HepG2 (cell line): Measurements from ENCODE around the gene ZNF277. TPM values are rescaled to one million over a fixed set of nuclear protein-coding genes. Genes with fewer than 3 reads are reported as not detected.
A peak's percentile ranks its signal among the peaks of the same experiment; 100 is the strongest.

Source experiments
- AGO1 ChIP-seq: fragments of 200-400 bp; formaldehyde crosslinking; IDR thresholded peaks from 2 replicates; pipeline ENCODE4 v1.6.1; 2017; ENCODE audit warnings: mild to moderate bottlenecking, low read depth, low read length, moderate library complexity; ENCODE audit not compliant: poor library complexity, severe bottlenecking
- ATM ChIP-seq: fragments of 450-650 bp; IDR thresholded peaks from 2 replicates; pipeline ENCODE4 v1.7.1; 2017; ENCODE audit warnings: mild to moderate bottlenecking, borderline replicate concordance
- FOXJ3 ChIP-seq: sonication (generic); formaldehyde crosslinking; IDR thresholded peaks from 2 replicates; pipeline ENCODE4 v1.4.0; 2020; ENCODE audit warnings: missing genetic modification reagents, mild to moderate bottlenecking, borderline replicate concordance
- FOXK2 ChIP-seq: fragments of 450-650 bp; IDR thresholded peaks from 2 replicates; pipeline ENCODE4 v1.6.1; 2016
- KAT2B ChIP-seq: fragments of 150-350 bp; IDR thresholded peaks from 2 replicates; pipeline ENCODE4 v1.6.1; 2014; ENCODE audit warnings: low read depth, low read length, borderline replicate concordance
- KDM3A ChIP-seq: IDR thresholded peaks from 2 replicates; pipeline ENCODE4 v1.6.1; 2018; ENCODE audit warnings: low read depth, missing compliant biosample characterization
- KLF15 ChIP-seq: sonication (generic); formaldehyde crosslinking; IDR thresholded peaks from 2 replicates; pipeline ENCODE4 v1.8.1; 2023; ENCODE audit warnings: borderline replicate concordance, mild to moderate bottlenecking, inconsistent platforms, missing genetic modification reagents, mixed read lengths
- KLF16 ChIP-seq, 2 experiments: sonication (generic) in 1 of 2; formaldehyde crosslinking in 1 of 2; IDR thresholded peaks; 2 replicates each; pipeline versions ENCODE4 v1.6.1 to v1.8.0; 2016 to 2023; ENCODE audit warnings: missing genetic modification reagents in 2 of 2, missing compliant biosample characterization in 1 of 2
- MBD4 ChIP-seq: IDR thresholded peaks from 2 replicates; pipeline ENCODE4 v1.6.1; 2012; ENCODE audit warnings: low read length, inconsistent platforms, borderline replicate concordance
- MIER3 ChIP-seq: IDR thresholded peaks from 2 replicates; pipeline ENCODE4 v1.6.1; 2016; ENCODE audit warnings: missing compliant biosample characterization, borderline replicate concordance
- MTF1 ChIP-seq: sonication (generic); formaldehyde crosslinking; IDR thresholded peaks from 2 replicates; pipeline ENCODE4 v1.5.0; 2020; ENCODE audit warnings: missing genetic modification reagents
- NPAS2 ChIP-seq: sonication (generic); formaldehyde crosslinking; IDR thresholded peaks from 2 replicates; pipeline ENCODE4 v1.8.0; 2022; ENCODE audit warnings: mild to moderate bottlenecking, missing genetic modification reagents, borderline replicate concordance
- NR3C1 ChIP-seq: sonication (generic); formaldehyde crosslinking; IDR thresholded peaks from 2 replicates; pipeline ENCODE4 v1.4.0; 2020; ENCODE audit warnings: missing genetic modification reagents
- PHF21A ChIP-seq: sonication (generic); formaldehyde crosslinking; IDR thresholded peaks from 2 replicates; pipeline ENCODE4 v1.5.0; 2020; ENCODE audit warnings: mild to moderate bottlenecking, missing genetic modification reagents
- RBM22 ChIP-seq: fragments of 200-400 bp; formaldehyde crosslinking; optimal IDR thresholded peaks from 2 replicates; pipeline ENCODE3; 2017; ENCODE audit warnings: mild to moderate bottlenecking, low read length, moderate library complexity
- SETDB1 ChIP-seq: sonication (generic); formaldehyde crosslinking; IDR thresholded peaks from 2 replicates; pipeline ENCODE4 v1.5.1; 2020; ENCODE audit warnings: missing genetic modification reagents, mild to moderate bottlenecking, borderline replicate concordance
- STAT5B ChIP-seq: sonication (generic); formaldehyde crosslinking; IDR thresholded peaks from 2 replicates; pipeline ENCODE4 v1.4.0; 2020; ENCODE audit warnings: missing genetic modification reagents
- TBP ChIP-seq: sonication (generic); formaldehyde crosslinking; IDR thresholded peaks from 2 replicates; pipeline ENCODE4 v1.5.0; 2020; ENCODE audit warnings: missing genetic modification reagents
- TBX3 ChIP-seq: fragments of 450-650 bp; IDR thresholded peaks from 2 replicates; pipeline ENCODE4 v1.6.1; 2017; ENCODE audit warnings: antibody characterized with exemption, mild to moderate bottlenecking, inconsistent platforms, borderline replicate concordance
- ZBTB1 ChIP-seq: sonication (generic); formaldehyde crosslinking; IDR thresholded peaks from 2 replicates; pipeline ENCODE4 v1.4.0; 2020; ENCODE audit warnings: missing genetic modification reagents, borderline replicate concordance
- ZFP62 ChIP-seq: sonication (generic); formaldehyde crosslinking; IDR thresholded peaks from 2 replicates; pipeline ENCODE4 v1.4.0; 2020; ENCODE audit warnings: missing genetic modification reagents
- ZNF143 ChIP-seq: sonication (generic); formaldehyde crosslinking; IDR thresholded peaks from 2 replicates; pipeline ENCODE4 v1.4.0; 2020; ENCODE audit warnings: missing genetic modification reagents
- ZNF564 ChIP-seq: sonication (generic); formaldehyde crosslinking; IDR thresholded peaks from 2 replicates; pipeline ENCODE4 v1.8.1; 2023; ENCODE audit warnings: mild to moderate bottlenecking, missing genetic modification reagents
- ZNF607 ChIP-seq: sonication (generic); formaldehyde crosslinking; IDR thresholded peaks from 2 replicates; pipeline ENCODE4 v1.5.1; 2020; ENCODE audit warnings: missing genetic modification reagents, mild to moderate bottlenecking, borderline replicate concordance
- ZNF713 ChIP-seq: sonication (generic); formaldehyde crosslinking; IDR thresholded peaks from 2 replicates; pipeline ENCODE4 v1.4.0; 2020; ENCODE audit warnings: mild to moderate bottlenecking, missing genetic modification reagents
- polyA plus RNA-seq, 8 experiments: library from polyadenylated mRNA; depleted of rRNA in 3 of 8; stranded (reverse) in 7 of 8; unstranded in 1 of 8; fragments of >200 nt; fragmentation: Illumina TruSeq in 4 of 8; extraction: Trizol in 4 of 8; gene quantifications; 2 replicates each; pipeline versions ENCODE4 v1.2.1 to v1.2.3, GENCODE V29; 2011 to 2016; ENCODE audit warnings: low read depth in 4 of 8, missing spikeins in 1 of 8, mixed read lengths in 1 of 8; ENCODE audit not compliant: insufficient read depth in 1 of 8
- total RNA-seq, 5 experiments: library from RNA; depleted of rRNA; stranded (reverse); fragments of >200 nt; fragmentation: Illumina TruSeq; extraction: Trizol; gene quantifications; 2 replicates each; pipeline ENCODE4 v1.2.3, GENCODE V29; 2016; ENCODE audit warnings: low read depth in 1 of 5
- TF ChIP-seq, protein P1 (sequence below): sonication (generic); formaldehyde crosslinking; IDR thresholded peaks from 2 replicates; pipeline ENCODE4 v1.4.0; 2020; ENCODE audit warnings: missing genetic modification reagents
- TF ChIP-seq, protein P2 (sequence below): IDR thresholded peaks from 2 replicates; pipeline ENCODE4 v1.6.1; 2016; ENCODE audit warnings: low read depth, missing genetic modification reagents, missing compliant biosample characterization
- TF ChIP-seq, protein P3 (sequence below): sonication (generic); formaldehyde crosslinking; IDR thresholded peaks from 2 replicates; pipeline ENCODE4 v1.5.0; 2020; ENCODE audit warnings: missing genetic modification reagents

ZNF277 gene
- total and polyA plus RNA-seq, 2 of the 13 experiments (the other 11 are each of a cell fraction or from before 2014, with no cell fraction given): 29.1 to 30.1 TPM

DNA sequence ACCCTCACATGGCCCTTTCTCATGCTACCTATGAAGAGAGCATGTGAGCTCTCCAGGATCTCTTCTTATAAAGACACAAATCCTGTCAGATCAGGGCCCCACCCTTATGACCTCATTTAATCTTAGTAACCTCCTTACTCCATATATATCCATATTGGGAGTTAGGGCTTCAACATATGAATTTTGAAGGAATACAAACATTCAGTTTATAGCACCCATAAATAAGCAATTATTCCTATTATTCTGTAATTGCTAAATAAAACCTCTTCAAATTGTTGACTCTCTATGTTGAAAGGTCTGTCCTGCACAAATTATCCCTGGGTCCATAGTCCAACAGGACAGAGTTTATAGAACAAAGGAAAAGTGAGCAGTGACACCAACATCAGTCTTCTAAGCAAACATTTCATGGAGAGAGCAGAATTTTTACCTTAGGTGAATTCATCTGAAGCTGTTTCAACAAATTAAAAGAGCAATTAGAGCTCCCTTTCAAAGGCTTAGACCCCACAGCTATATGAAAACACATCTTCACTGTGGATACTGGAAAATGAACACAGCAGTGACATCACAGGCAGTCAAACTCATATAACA is 12.5 kb upstream of the ZNF277 start (continued):
- TF ChIP-seq TBX3: peak; percentile 91
- TF ChIP-seq ZBTB1: no peak
- TF ChIP-seq ZNF143: no peak
- TF ChIP-seq PHF21A (CRISPR knock-in tag): peak; percentile 75
- no peak for TF ChIP-seq AGO1
- no peak for TF ChIP-seq ATM
- no peak; the same call in 1 of the 2 replicates for TF ChIP-seq MIER3 (CRISPR knock-in tag)
- TF ChIP-seq, protein P1, sequence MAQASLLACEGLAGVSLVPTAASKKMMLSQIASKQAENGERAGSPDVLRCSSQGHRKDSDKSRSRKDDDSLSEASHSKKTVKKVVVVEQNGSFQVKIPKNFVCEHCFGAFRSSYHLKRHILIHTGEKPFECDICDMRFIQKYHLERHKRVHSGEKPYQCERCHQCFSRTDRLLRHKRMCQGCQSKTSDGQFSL: no peak
- TF ChIP-seq, protein P2, sequence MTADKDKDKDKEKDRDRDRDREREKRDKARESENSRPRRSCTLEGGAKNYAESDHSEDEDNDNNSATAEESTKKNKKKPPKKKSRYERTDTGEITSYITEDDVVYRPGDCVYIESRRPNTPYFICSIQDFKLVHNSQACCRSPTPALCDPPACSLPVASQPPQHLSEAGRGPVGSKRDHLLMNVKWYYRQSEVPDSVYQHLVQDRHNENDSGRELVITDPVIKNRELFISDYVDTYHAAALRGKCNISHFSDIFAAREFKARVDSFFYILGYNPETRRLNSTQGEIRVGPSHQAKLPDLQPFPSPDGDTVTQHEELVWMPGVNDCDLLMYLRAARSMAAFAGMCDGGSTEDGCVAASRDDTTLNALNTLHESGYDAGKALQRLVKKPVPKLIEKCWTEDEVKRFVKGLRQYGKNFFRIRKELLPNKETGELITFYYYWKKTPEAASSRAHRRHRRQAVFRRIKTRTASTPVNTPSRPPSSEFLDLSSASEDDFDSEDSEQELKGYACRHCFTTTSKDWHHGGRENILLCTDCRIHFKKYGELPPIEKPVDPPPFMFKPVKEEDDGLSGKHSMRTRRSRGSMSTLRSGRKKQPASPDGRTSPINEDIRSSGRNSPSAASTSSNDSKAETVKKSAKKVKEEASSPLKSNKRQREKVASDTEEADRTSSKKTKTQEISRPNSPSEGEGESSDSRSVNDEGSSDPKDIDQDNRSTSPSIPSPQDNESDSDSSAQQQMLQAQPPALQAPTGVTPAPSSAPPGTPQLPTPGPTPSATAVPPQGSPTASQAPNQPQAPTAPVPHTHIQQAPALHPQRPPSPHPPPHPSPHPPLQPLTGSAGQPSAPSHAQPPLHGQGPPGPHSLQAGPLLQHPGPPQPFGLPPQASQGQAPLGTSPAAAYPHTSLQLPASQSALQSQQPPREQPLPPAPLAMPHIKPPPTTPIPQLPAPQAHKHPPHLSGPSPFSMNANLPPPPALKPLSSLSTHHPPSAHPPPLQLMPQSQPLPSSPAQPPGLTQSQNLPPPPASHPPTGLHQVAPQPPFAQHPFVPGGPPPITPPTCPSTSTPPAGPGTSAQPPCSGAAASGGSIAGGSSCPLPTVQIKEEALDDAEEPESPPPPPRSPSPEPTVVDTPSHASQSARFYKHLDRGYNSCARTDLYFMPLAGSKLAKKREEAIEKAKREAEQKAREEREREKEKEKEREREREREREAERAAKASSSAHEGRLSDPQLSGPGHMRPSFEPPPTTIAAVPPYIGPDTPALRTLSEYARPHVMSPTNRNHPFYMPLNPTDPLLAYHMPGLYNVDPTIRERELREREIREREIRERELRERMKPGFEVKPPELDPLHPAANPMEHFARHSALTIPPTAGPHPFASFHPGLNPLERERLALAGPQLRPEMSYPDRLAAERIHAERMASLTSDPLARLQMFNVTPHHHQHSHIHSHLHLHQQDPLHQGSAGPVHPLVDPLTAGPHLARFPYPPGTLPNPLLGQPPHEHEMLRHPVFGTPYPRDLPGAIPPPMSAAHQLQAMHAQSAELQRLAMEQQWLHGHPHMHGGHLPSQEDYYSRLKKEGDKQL (CRISPR knock-in tag): no peak
- no peak for TF ChIP-seq NR3C1 (CRISPR knock-in tag)
- no peak for TF ChIP-seq TBP (CRISPR knock-in tag)
- TF ChIP-seq RBM22: no peak
- peak; percentile 69; the same call in 1 of the 2 replicates for TF ChIP-seq FOXJ3 (CRISPR knock-in tag)
- no peak for TF ChIP-seq FOXK2
- no peak for TF ChIP-seq MBD4
- TF ChIP-seq MTF1 (CRISPR knock-in tag): no peak
- no peak for TF ChIP-seq ZNF607
- TF ChIP-seq NPAS2: no peak
- TF ChIP-seq KLF16 (CRISPR knock-in tag; IDR thresholded peaks at IDR 0.05): no peak
- no peak for TF ChIP-seq KDM3A (CRISPR knock-in tag)
- TF ChIP-seq KLF15 (CRISPR knock-in tag): no peak
- TF ChIP-seq STAT5B: no peak
- TF ChIP-seq, protein P3, sequence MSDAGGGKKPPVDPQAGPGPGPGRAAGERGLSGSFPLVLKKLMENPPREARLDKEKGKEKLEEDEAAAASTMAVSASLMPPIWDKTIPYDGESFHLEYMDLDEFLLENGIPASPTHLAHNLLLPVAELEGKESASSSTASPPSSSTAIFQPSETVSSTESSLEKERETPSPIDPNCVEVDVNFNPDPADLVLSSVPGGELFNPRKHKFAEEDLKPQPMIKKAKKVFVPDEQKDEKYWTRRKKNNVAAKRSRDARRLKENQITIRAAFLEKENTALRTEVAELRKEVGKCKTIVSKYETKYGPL: no peak
- TF ChIP-seq KAT2B: no peak
- no peak for TF ChIP-seq SETDB1 (CRISPR knock-in tag)
- TF ChIP-seq ZNF713: no peak
- no peak for TF ChIP-seq ZNF564 (CRISPR knock-in tag)
- no peak for TF ChIP-seq ZFP62 (CRISPR knock-in tag)
